GM12875 (cell line): ENCODE measurements around the gene PTRH1.

Experiments
- H3K4me3 ChIP-seq: one replicate; pipeline ENCODE4 v1.5.1; 2011; ENCODE audit warnings: low read depth, low read length, control low read depth
- CTCF ChIP-seq: IDR thresholded peaks from 2 replicates; pipeline ENCODE4 v1.5.1; 2011; ENCODE audit warnings: low read depth, mild to moderate bottlenecking, control low read depth, inconsistent platforms, low read length, moderate library complexity, borderline replicate concordance; ENCODE audit not compliant: insufficient read depth

The PTRH1 gene

DNA sequence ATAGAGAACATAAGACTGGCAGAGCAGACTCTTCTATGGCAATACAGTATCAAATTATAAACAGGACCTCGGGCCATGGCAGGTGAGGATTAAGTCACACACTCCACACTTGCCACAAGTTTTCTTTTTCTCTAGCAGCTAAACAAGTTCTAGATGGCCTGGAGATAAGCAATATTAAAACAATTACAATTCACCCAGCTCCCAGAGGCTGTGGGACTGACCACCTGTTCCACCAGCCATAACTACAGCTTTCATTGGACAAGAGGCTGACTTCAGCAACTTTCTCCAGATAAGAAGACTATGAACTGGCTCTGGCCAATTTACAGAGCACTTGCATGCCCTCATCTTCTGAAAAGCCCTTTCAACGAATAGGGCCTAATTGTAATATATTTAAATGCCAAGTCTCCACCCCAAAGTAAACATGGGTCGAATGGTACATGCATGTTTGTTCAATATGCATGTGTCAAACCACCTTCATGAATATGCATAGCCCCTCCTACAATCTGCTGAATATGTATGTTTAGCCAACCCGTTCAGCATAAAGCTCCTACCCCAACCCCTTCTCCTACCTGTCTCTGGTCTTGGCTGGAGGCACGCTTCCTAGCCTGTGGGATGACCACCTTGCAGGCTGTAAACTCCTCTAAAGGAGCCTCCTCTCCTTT lies 14.7 kb downstream of the PTRH1 start:
- TF ChIP-seq CTCF, result no peak
- H3K4me3 ChIP-seq, result no peak overlapping the region

DNA sequence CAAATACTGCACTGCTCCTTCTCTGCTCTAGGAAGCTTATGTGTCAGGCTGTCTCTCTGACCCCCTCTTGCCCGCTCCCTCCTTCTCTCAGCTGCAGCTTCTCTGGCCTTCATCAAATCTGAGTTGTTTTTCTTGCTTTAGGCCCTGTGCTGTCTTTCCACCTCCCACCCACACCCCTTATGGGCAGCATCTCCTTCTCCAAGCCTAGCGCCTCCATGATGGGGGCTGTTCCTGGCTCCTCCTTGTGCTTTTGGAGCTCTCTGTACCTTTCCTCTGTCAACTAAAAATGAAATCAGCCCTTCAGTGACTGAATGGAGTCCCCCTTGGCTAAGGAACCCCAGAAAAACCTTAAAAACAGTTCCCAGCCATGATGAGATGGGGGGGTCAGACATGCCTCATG lies 15.3 kb downstream of the PTRH1 start:
- no peak overlapping the region for H3K4me3 ChIP-seq
- TF ChIP-seq CTCF, result no peak

DNA sequence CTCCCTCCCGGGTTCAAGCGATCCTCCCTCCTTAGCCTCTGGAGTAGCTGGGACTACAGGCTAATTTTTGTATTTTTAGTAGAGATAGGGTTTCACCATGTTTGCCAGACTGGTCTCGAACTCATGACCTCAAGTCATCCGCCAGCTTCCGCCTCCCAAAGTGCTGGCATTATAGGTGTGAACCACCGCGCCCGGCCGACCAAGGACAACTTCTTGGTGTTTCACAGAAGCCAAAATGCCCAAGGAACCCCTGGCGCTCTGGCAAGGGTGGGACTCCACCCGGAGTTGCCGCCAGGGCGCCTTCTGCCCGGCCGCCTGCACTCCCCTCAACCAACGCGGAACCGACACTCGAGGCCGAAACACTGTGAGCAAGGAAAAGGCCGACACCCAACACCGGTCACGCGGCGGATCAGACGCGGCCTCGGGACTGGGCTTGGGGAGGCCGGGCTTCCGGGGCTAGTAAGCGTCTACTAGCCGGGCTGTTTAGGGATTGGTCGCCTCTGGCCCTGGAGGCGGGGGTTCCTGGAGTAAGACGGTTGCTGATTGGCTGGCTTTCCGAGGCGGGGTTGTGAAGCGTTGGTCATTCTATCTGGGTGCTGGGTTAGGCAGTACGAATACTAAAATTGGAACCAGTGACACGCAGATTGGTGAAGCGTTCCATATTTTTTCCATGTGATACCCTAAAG lies 16.3 kb downstream of the PTRH1 start:
- no peak for TF ChIP-seq CTCF
- H3K4me3 ChIP-seq, result no peak overlapping the region

DNA sequence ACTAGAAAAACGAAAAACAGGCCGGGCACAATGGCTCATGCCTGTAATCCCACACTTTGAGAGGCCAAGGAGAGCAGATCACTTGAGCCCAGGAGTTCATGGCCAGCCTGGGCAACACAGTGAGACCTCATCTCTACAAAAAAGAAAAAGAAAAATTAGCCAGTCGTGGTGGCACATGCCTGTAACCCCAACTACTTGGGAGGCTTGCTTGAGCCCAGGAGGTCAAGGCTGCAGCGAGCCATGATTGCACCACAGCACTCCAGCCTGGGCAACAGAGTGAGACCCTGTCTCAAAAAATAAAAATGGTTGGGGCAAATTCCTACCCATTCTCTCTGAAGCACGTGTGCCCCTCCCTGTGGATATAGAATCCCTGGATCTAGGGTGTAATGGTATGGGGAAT lies 17.1 kb downstream of the PTRH1 start:
- no peak for TF ChIP-seq CTCF
- H3K4me3 ChIP-seq, result no peak overlapping the region

- no peak overlapping the region for H3K4me3 ChIP-seq
- TF ChIP-seq CTCF, result no peak
These were observed 17.9 kb downstream of the PTRH1 start for GRCh38 chr9:127697575-127697974.

DNA sequence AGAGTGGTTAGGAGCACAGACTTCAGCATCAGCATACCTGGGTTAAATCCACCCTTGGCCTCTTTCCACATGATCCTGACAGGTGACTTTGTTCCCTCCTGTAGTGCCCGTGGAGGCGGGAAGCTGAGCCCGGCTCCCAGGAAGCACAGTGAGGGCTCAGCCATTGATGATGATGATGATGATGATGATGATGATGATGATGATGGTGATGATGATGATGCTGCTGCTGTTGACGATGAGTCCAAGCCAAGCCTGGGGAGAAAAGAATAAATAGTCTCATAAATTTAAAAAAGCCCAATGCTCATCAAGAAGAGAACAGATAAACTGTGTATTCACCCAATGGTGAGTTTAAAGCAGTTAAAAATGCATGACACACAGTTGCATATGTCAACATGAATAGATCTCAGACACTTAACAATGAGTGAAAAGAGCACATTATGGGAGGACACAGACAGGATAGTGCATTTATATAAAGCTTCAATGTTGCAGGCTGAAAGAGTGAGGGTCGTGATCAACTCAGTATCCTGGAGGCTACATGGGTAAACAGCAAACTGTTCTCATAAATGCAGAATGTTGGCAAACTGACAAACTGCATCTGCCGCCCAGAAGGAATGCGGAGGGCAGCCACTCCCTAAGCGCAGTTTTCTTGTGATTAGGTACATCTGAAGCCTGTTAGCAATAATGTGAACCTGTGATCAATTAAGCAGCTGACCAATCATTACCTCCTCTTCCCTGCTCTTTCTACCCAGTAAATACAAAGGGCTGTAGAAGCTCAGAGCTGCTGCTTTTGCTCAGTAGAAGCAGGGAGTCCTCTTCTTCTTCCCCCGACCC lies 20.4 kb downstream of the PTRH1 start:
- no peak overlapping the region for H3K4me3 ChIP-seq
- no peak for TF ChIP-seq CTCF
